Natural killer cell (primary cell): Measurements from ENCODE around the gene GSTA2. TPM values are rescaled to one million over a fixed set of nuclear protein-coding genes. Genes with fewer than 3 reads are reported as not detected.

ENCODE experiments used
- ATAC-seq, 3 donors: fragments of 150-1000 bp in 2 of 3; fragments of 200-7000 bp in 1 of 3; cut with Tn5 transposase; 1 replicate in 1 of 3; 2 replicates in 2 of 3; pipeline ENCODE4 v1.10.0; 2021; ENCODE audit warnings: mild to moderate bottlenecking in 2 of 3, moderate library complexity in 2 of 3
- DNase-seq, 2 donors: peaks; one replicate each; pipeline versions ENCODE4 v3.0.0 to v3.0.0-alpha.2; 2013 to 2021; ENCODE audit warnings: mixed read lengths in 1 of 2
- H3K27ac ChIP-seq: one replicate; pipeline ENCODE4 v1.5.1; 2013; ENCODE audit warnings: mild to moderate bottlenecking, low read length
- H3K27me3 ChIP-seq: one replicate; pipeline ENCODE4 v1.6.1; 2013; ENCODE audit warnings: low read length; ENCODE audit not compliant: control insufficient read depth, insufficient read depth
- H3K36me3 ChIP-seq: one replicate; pipeline ENCODE4 v1.6.1; 2013; ENCODE audit warnings: low read length; ENCODE audit not compliant: control insufficient read depth, insufficient read depth
- H3K4me1 ChIP-seq: one replicate; pipeline ENCODE4 v1.6.1; 2013; ENCODE audit warnings: low read length; ENCODE audit not compliant: control insufficient read depth, insufficient read depth
- H3K4me3 ChIP-seq: one replicate; pipeline ENCODE4 v1.5.1; 2013; ENCODE audit warnings: low read length
- H3K9me3 ChIP-seq: one replicate; pipeline ENCODE4 v1.6.1; 2013; ENCODE audit warnings: low read length; ENCODE audit not compliant: control insufficient read depth, insufficient read depth
- H3K27ac Mint-ChIP-seq, 2 donors: one replicate each; pipeline ENCODE4 v1.8.0; 2022; ENCODE audit warnings: mild to moderate bottlenecking in 2 of 2, mixed read lengths in 2 of 2, moderate library complexity in 1 of 2
- H3K27me3 Mint-ChIP-seq, 2 donors: one replicate each; pipeline ENCODE4 v1.8.0; 2022; ENCODE audit warnings: low read depth in 2 of 2, mixed read lengths in 2 of 2
- H3K36me3 Mint-ChIP-seq: one replicate; pipeline ENCODE4 v1.8.0; 2022; ENCODE audit warnings: mixed read lengths
- H3K4me1 Mint-ChIP-seq, 2 donors: one replicate each; pipeline ENCODE4 v1.8.0; 2022; ENCODE audit warnings: mixed read lengths in 2 of 2
- H3K4me3 Mint-ChIP-seq: one replicate; pipeline ENCODE4 v1.8.0; 2022; ENCODE audit warnings: mild to moderate bottlenecking, moderate library complexity, mixed read lengths
- H3K9me3 Mint-ChIP-seq, 2 donors: one replicate each; pipeline ENCODE4 v1.8.0; 2022; ENCODE audit warnings: mixed read lengths in 2 of 2
- WGBS: methylation state at CpG from one replicate; pipeline ENCODE4 v1.1.7; 2013; ENCODE audit warnings: missing lambda C conversion rate; ENCODE audit not compliant: insufficient coverage; 5-methylcytosine and 5-hydroxymethylcytosine counted together
- intact Hi-C: fragments of 100-400 bp; cut with micrococcal nuclease; formaldehyde crosslinking; loops from one replicate; pipeline ENCODE4 v1.14.2; 2022
- total RNA-seq, 4 donors: library from RNA; stranded (reverse); fragments of 120-200 nt in 1 of 4; gene quantifications; one replicate each; pipeline versions ENCODE4 v1.2.3 to v1.2.4, GENCODE V29; 2013 to 2022
- TF ChIP-seq, protein P1 (sequence below): fragments of 200-600 bp; IDR thresholded peaks from one replicate; pipeline ENCODE4 v1.8.0; 2022; ENCODE audit warnings: antibody characterized with exemption

Gene GSTA2
- total RNA-seq, 3 donors from 2014 or later (not counting 1 experiment from before 2014, with no cell fraction given): not detected

DNA sequence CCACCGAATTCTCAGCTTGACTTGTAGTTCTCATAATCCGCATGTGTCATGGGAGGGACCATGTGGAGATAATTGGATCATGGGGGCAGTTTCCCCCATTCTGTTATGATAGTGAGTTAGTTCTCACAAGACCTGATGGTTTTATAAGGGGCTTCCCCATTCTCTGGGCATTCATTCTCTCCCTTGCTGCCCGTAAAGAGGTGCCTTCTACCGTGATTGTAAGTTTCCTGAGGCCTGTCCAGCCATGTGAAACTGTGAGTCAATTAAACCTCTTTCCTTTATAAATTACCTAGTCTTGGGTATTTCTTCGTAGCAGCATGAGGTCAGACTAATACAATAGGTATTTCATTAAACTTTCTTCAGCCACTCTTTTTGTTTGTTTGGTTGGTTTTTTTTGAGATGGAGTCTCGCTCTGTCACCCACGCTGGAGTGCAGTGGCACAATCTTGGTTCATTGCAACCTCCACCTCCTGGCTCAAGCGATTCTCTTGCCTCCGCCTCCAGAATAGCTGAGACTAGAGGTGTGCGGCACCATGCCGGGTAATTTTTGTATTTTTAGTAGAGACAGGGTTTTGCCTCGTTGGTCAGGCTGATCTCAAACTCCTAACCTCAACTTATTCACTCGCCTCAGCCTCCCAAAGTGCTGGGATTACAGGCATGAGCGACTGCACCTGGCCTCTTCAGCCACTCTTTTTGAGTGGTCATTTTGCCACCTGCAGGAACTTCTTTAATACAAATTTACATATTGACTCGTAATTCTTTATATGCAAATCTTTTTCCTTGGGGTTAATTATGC, 36.3 kb downstream of the GSTA2 start:
- Mint-ChIP-seq H3K27ac (no peak overlapping the region), H3K9me3 (no peaks in the 10 kb centered on the region), H3K4me1 (peaks cover 0 to 6% of the 10 kb centered on the region in 2 donors), H3K36me3 (no peaks in the 10 kb centered on the region), H3K27me3 (peaks cover 2 to 9% of the 10 kb centered on the region in 2 donors), H3K4me3 (no peak overlapping the region)
- intact Hi-C loops: no loop called here
- Histone ChIP-seq H3K9me3 (no peaks in the 10 kb centered on the region), H3K27ac (no peak overlapping the region), H3K27me3 (no peaks in the 10 kb centered on the region), H3K36me3 (no peaks in the 10 kb centered on the region), H3K4me3 (no peak overlapping the region), H3K4me1 (no peaks in the 10 kb centered on the region)
- DNase-seq (no peak), ATAC-seq (no peak)
- TF ChIP-seq, protein P1, sequence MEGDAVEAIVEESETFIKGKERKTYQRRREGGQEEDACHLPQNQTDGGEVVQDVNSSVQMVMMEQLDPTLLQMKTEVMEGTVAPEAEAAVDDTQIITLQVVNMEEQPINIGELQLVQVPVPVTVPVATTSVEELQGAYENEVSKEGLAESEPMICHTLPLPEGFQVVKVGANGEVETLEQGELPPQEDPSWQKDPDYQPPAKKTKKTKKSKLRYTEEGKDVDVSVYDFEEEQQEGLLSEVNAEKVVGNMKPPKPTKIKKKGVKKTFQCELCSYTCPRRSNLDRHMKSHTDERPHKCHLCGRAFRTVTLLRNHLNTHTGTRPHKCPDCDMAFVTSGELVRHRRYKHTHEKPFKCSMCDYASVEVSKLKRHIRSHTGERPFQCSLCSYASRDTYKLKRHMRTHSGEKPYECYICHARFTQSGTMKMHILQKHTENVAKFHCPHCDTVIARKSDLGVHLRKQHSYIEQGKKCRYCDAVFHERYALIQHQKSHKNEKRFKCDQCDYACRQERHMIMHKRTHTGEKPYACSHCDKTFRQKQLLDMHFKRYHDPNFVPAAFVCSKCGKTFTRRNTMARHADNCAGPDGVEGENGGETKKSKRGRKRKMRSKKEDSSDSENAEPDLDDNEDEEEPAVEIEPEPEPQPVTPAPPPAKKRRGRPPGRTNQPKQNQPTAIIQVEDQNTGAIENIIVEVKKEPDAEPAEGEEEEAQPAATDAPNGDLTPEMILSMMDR: no peak
- WGBS: 88% methylated on average over 14 of the region's 15 CpGs

- Histone ChIP-seq H3K36me3 (no peaks in the 10 kb centered on the region), H3K27ac (no peak overlapping the region), H3K27me3 (no peaks in the 10 kb centered on the region), H3K9me3 (no peaks in the 10 kb centered on the region), H3K4me3 (no peak overlapping the region), H3K4me1 (no peaks in the 10 kb centered on the region)
- intact Hi-C loops: no loop called here
- TF ChIP-seq, protein P1: no peak
- 93% methylated on average over 1 of the region's 2 CpGs for WGBS
- Mint-ChIP-seq H3K9me3 (no peaks in the 10 kb centered on the region), H3K27ac (no peak overlapping the region), H3K27me3 (peaks cover 2 to 9% of the 10 kb centered on the region in 2 donors), H3K4me1 (peaks cover 0 to 6% of the 10 kb centered on the region in 2 donors), H3K4me3 (no peak overlapping the region), H3K36me3 (no peaks in the 10 kb centered on the region)
- DNase-seq (no peak), ATAC-seq (no peak)
These were observed 37.1 kb downstream of the GSTA2 start for GRCh38 chr6:52726193-52726542.

- H3K4me3 Mint-ChIP-seq: no peak overlapping the region
- no peaks in the 10 kb centered on the region for H3K4me1 ChIP-seq
- no peak overlapping the region for H3K4me3 ChIP-seq
- no peaks in the 10 kb centered on the region for H3K36me3 Mint-ChIP-seq
- no peak for DNase-seq
- H3K27ac Mint-ChIP-seq: no peak overlapping the region
- H3K27ac ChIP-seq: no peak overlapping the region
- WGBS: 87% methylated on average over 2 of the region's 2 CpGs
- no peaks in the 10 kb centered on the region for H3K27me3 ChIP-seq
- ATAC-seq: no peak
- TF ChIP-seq, protein P1: no peak
- peaks cover 2 to 9% of the 10 kb centered on the region in 2 donors for H3K27me3 Mint-ChIP-seq
- peaks cover 0 to 6% of the 10 kb centered on the region in 2 donors for H3K4me1 Mint-ChIP-seq
- H3K9me3 Mint-ChIP-seq: no peaks in the 10 kb centered on the region
- no peaks in the 10 kb centered on the region for H3K36me3 ChIP-seq
- intact Hi-C loops: no loop called here
- no peaks in the 10 kb centered on the region for H3K9me3 ChIP-seq
These were observed 37.6 kb downstream of the GSTA2 start for GRCh38 chr6:52725535-52726192.
